NCI-H748 treated with DMSO at 0.1 percent for 48 hours (cell line): ENCODE measurements around the gene P3H3.
"Not testable (repeated sequence)": the region's sequence is repeated elsewhere in the genome, so short reads cannot be mapped to it uniquely, and the experiment has no call there.

ENCODE experiments used
- DNase-seq: peaks from one replicate; lab custom pipeline; 2025; lab: John Stamatoyannopoulos, UW

P3H3 gene

DNA sequence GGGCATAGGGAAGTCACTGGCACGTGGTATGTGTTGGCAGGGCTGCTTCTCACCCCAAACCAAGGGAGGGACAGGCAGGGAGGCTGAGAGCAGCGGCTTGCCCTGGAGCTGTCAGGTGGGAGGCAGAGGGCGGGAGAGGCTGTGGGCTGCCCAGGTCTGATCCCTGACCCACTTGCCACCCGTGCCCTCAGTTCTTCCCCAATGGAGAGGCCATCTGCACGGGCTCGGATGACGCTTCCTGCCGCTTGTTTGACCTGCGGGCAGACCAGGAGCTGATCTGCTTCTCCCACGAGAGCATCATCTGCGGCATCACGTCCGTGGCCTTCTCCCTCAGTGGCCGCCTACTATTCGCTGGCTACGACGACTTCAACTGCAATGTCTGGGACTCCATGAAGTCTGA lies 17.2 kb downstream of the P3H3 start:
- DNase-seq = no peak

- DNase-seq = no peak
These were observed 18.2 kb downstream of the P3H3 start for GRCh38 chr12:6846316-6846869.

DNA sequence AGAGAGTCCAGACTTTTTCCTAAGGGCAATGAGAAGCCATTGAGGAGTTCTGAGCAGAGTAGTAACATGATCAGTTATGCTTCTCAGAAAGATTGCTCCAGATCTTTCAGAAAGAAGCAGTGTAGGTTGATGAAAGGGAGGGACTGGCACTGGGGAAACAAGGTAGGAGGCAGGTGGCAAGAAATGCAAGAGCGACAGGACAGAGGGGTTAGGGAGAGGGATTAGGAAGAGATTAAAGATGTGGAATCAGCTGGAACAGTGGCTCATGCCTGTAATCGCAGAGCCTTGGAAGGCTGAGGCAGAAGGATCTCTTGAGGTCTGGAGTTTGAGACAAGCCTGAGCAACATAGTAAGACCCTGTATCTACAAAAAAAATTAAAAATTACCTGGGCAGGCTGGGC lies 19.5 kb downstream of the P3H3 start:
- DNase-seq = no peak

GRCh38 chr12:6849427-6849826 lies 21.2 kb downstream of the P3H3 start:
- no peak for DNase-seq

GRCh38 chr12:6849976-6850560 lies 21.9 kb downstream of the P3H3 start:
- no peak for DNase-seq

DNA sequence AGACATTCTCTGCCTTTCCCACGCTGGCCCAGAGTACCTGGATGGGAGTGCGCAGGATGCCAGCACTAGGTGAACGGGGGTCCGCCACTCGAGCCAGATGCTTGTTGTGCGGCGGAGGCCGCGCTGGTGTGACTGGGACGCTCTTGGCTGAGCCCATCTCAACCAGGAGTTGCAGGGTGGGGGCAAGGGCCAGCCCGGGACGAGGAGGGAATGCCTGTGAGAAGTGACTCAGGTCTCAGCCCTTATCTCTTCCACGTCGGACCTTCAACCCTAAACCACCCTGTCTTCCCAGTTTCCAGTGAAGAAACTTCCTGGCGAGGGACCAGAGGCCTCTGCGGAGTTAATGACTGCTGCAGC lies 22.6 kb downstream of the P3H3 start:
- DNase-seq = no peak

- DNase-seq = peak; percentile 87
These were observed 23.1 kb downstream of the P3H3 start, which contains the start of gene CDCA3 for GRCh38 chr12:6851153-6851920. CDCA3 (minus strand) TSS chr12:6851286; CDS start chr12:6850952, 334 bp downstream.

GRCh38 chr12:6851921-6852650 lies 23.9 kb downstream of the P3H3 start, which contains the start of gene USP5:
USP5 (plus strand) TSS chr12:6852150; CDS start chr12:6852180, 30 bp downstream.
- DNase-seq = peak; percentile 90

GRCh38 chr12:6852651-6853354 lies 24.6 kb downstream of the P3H3 start:
- DNase-seq = no peak

- DNase-seq = no peak
These were observed 25.4 kb downstream of the P3H3 start for GRCh38 chr12:6853626-6854025.

DNA sequence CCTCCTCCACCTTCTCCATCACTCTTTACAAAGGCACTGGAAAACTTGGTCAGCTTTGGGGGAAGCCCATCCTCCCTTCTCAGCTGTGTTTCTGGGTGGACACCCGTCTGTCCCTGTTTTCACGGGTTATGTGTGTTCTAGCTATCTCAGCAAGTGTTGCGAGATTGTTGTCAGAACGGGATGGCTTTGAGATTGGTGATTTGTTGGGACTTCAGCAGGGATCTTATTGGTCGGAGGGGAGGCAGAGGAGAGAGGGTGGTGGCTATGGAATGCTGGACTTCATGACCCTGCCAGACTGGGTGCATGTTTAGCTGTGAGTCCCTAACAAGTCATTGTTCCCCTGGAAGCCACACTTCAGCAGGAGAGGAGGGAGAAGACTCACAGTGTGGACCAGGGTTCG lies 25.8 kb downstream of the P3H3 start:
- no peak for DNase-seq

DNA sequence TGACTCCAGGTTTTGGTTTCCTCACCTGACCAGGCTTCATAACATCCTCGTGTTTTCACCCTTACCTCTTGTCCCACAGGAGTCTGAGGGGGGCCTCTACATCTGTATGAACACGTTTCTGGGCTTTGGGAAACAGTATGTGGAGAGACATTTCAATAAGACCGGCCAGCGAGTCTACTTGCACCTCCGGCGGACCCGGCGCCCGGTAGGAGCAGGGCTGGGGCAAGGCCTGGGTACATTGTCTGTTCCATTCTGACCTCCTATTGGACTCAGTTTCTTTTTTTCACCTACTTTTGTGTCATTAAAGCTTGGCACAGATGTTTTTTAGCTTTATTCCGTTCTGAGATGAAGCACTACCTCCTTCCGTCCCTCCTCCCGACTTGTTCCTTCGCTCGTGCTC lies 27.1 kb downstream of the P3H3 start:
- no peak for DNase-seq

DNA sequence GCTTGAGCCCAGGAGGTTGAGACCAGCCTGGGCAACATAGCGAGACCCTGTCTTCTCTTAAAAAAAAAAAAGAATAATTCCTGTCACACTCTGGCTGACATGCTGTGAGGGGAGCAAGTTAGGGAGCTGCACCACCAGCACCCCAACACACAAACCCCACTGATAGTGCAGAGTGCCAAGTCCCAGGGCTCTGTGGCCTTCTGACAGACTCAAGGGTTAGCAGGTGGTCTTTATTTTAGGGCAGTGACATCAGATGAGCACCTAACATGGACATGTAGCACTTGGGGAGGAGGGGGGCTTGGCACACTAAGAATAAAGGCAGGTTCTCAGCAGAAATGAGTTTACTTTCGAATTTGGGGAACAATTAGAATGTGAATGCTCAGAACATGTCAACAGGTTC lies 30.6 kb downstream of the P3H3 start:
- no peak for DNase-seq

GRCh38 chr12:6860116-6860515 lies 31.9 kb downstream of the P3H3 start:
- no peak for DNase-seq

DNA sequence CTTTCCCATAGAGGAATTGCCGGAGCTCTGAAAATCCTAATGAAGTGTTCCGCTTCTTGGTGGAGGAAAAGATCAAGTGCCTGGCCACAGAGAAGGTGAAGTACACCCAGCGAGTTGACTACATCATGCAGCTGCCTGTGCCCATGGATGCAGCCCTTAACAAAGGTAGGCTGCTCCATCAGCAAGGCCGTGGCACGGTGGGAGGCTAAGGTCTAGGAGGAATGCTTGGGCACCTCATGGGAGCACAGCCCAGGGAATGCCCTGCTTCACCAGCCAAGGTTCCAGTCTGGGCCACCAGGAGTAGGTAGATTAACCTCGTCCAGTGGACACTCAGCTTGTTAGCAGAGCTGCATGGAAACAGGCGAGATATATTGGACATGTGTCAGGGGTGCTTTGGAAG lies 32.7 kb downstream of the P3H3 start:
- no peak for DNase-seq

- no peak for DNase-seq
These were observed 33.2 kb downstream of the P3H3 start for GRCh38 chr12:6861391-6861790.

DNA sequence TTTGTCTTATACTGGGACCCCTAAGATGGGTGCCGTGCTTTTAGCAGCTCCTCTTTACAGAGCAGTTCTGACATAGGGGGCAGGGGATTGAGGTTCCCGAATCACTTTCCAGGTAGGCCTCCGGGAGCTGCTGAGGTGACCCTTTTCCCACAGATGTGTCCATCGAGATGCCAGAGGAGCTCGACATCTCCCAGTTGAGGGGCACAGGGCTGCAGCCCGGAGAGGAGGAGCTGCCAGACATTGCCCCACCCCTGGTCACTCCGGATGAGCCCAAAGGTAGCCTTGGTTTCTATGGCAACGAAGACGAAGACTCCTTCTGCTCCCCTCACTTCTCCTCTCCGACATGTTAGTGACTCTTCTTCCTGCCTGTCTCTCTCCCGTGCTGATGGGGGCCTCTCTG lies 34.8 kb downstream of the P3H3 start:
- no peak for DNase-seq

DNA sequence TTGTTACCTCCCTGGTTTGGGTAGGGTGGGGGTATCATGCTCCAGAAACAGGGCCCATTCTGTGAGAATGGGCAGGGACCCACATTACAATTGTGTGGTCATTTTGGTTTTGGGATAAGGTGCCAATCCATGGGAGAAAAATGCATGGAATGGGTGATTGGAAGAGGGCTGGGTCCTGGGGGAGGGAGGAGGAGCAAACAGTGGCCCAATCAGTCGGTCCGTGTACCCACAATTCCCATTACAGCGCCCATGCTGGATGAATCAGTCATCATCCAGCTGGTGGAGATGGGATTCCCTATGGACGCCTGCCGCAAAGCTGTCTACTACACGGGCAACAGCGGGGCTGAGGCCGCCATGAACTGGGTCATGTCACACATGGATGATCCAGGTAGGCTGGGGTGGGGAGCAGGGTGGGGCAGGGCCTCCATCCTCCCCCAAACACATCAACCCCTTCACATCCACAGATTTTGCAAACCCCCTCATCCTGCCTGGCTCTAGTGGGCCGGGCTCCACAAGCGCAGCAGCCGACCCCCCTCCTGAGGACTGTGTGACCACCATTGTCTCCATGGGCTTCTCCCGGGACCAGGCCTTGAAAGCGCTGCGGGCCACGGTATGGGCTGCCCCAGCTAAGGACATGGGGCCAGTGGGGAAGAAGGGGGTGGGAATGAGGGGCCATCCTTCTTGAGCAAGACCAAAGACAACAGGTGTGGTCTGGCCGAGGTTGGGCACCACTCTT lies 35.5 kb downstream of the P3H3 start:
- no peak for DNase-seq

GRCh38 chr12:6865307-6865706 lies 37.1 kb downstream of the P3H3 start:
- DNase-seq = not testable (repeated sequence)

DNA sequence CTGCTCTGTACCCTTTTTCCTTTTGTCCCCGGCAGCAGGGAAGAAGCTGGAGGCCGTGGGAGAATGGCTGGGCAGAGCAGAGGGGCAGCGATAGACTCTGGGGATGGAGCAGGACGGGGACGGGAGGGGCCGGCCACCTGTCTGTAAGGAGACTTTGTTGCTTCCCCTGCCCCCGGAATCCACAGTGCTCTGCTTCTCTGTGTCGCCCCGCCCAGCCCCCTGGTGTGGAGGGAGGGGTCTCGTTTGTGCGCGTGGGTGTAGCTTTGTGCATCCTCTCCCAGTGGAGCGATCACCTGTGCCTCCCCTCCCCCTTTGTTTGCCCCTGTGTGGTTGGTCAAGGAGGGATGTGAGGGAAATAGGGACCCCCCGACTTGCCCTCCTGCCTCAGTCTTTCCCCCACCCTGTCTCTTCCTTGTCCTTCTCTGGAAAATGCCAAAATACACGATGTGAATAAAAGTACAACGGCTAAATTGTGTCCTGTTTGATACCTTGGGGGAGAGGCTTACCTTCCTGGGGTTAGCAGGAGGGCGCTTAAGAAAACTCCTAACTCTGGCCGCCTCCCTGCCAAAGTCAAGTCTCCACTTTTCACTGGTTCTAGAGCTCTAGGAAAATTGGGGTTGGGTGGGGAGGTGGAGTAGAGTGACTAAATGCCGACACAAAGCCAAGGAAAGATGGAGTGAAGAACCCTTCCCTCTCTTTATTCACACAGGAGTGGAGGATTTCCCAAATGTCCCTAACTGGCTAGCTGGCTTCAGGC lies 38.1 kb downstream of the P3H3 start:
- no peak for DNase-seq

GRCh38 chr12:6866920-6867412 lies 38.8 kb downstream of the P3H3 start:
- no peak for DNase-seq
